ENCODE data around the gene RHBDF2. TPM values are rescaled to one million over a fixed set of nuclear protein-coding genes. Genes with fewer than 3 reads are reported as not detected.

Gene RHBDF2
- total RNA-seq, 4 donors from 2014 or later, result 45.9 to 82.6 (median 52.6) TPM

GRCh38 chr17:76501827-76502307 lies 644 bp upstream of the RHBDF2 start:
- DNase-seq (ENCODE audit: low spot score in 2 of 2), result no peak
- no peaks in the 10 kb centered on the region for H3K9me3 ChIP-seq

GRCh38 chr17:76500747-76501017 lies 541 bp downstream of the RHBDF2 start:
- TF ChIP-seq POLR2AphosphoS5 (IDR thresholded peaks at IDR 0.05) (no peak), CTCF (IDR thresholded peaks at IDR 0.05) (no peak), POLR2A (IDR thresholded peaks at IDR 0.05) (no peak), EP300 (IDR thresholded peaks at IDR 0.05) (no peak)
- no peak for DNase-seq (ENCODE audit: low spot score in 2 of 2)
- WGBS, result 17% methylated on average over 7 of the region's 10 CpGs
- Histone ChIP-seq H3K4me3 (peak overlapping the region; percentile 69), H3K36me3 (no peaks in the 10 kb centered on the region), H3K4me1 (peaks cover 50% of the 10 kb centered on the region), H3K27me3 (no peaks in the 10 kb centered on the region), H3K9me3 (no peaks in the 10 kb centered on the region), H3K27ac (peak overlapping the region; percentile 85)

More at GRCh38 chr17:76501827-76502307, 644 bp upstream of the RHBDF2 start:
- H3K36me3 ChIP-seq, result no peaks in the 10 kb centered on the region
- peaks cover 54% of the 10 kb centered on the region for H3K4me1 ChIP-seq
- TF ChIP-seq POLR2A (IDR thresholded peaks at IDR 0.05) (no peak), EP300 (IDR thresholded peaks at IDR 0.05) (no peak), POLR2AphosphoS5 (IDR thresholded peaks at IDR 0.05) (no peak), CTCF (IDR thresholded peaks at IDR 0.05) (no peak)
- H3K27ac ChIP-seq, result peak overlapping the region; percentile 4
- H3K27me3 ChIP-seq, result no peaks in the 10 kb centered on the region
- 82% methylated on average over 11 of the region's 11 CpGs for WGBS
- H3K4me3 ChIP-seq, result peak overlapping the region; percentile 69

GRCh38 chr17:76500074-76500746 lies 1.0 kb downstream of the RHBDF2 start:
- no peaks in the 10 kb centered on the region for H3K36me3 ChIP-seq
- H3K4me1 ChIP-seq, result peaks cover 50% of the 10 kb centered on the region
- peak overlapping the region; percentile 85 for H3K27ac ChIP-seq
- TF ChIP-seq POLR2A (IDR thresholded peaks at IDR 0.05) (peak in 1 of 2 donors; percentile 23), CTCF (IDR thresholded peaks at IDR 0.05) (no peak)
- no peaks in the 10 kb centered on the region for H3K9me3 ChIP-seq
- WGBS, result 37% methylated on average over 12 of the region's 17 CpGs
- H3K27me3 ChIP-seq, result no peaks in the 10 kb centered on the region
- no peak for DNase-seq (ENCODE audit: low spot score in 2 of 2)
- peak overlapping the region; percentile 69 for H3K4me3 ChIP-seq

GRCh38 chr17:76499267-76499667 lies 2.0 kb downstream of the RHBDF2 start:
- Histone ChIP-seq H3K4me1 (peaks cover 50% of the 10 kb centered on the region), H3K36me3 (no peaks in the 10 kb centered on the region), H3K27me3 (no peaks in the 10 kb centered on the region), H3K27ac (peak overlapping the region; percentile 85), H3K9me3 (no peaks in the 10 kb centered on the region), H3K4me3 (peak overlapping the region; percentile 69)
- no peak for DNase-seq (ENCODE audit: low spot score in 2 of 2)
- WGBS, result 58% methylated on average over 5 of the region's 5 CpGs
- TF ChIP-seq EP300 (IDR thresholded peaks at IDR 0.05) (no peak), POLR2A (IDR thresholded peaks at IDR 0.05) (no peak), POLR2AphosphoS5 (IDR thresholded peaks at IDR 0.05) (no peak), CTCF (IDR thresholded peaks at IDR 0.05) (no peak)

- H3K4me1 ChIP-seq, result peaks cover 54% of the 10 kb centered on the region
- H3K4me3 ChIP-seq, result peak overlapping the region; percentile 69
These were observed 2.4 kb downstream of the RHBDF2 start for GRCh38 chr17:76498876-76499251.

More at GRCh38 chr17:76498876-76499251, 2.4 kb downstream of the RHBDF2 start:
- Histone ChIP-seq H3K27me3 (no peaks in the 10 kb centered on the region), H3K27ac (no peak overlapping the region), H3K36me3 (no peaks in the 10 kb centered on the region), H3K9me3 (no peaks in the 10 kb centered on the region)
- WGBS, result 43% methylated on average over 4 of the region's 4 CpGs
- no peak for DNase-seq (ENCODE audit: low spot score in 2 of 2)
- no peak for TF ChIP-seq EP300 (IDR thresholded peaks at IDR 0.05)
- no peak for TF ChIP-seq POLR2A (IDR thresholded peaks at IDR 0.05)
- no peak for TF ChIP-seq POLR2AphosphoS5 (IDR thresholded peaks at IDR 0.05)
- no peak for TF ChIP-seq CTCF (IDR thresholded peaks at IDR 0.05)

Measured in suprapubic skin (tissue), 4 donors.